ENCODE measurements around the gene C1S. TPM values are rescaled to one million over a fixed set of nuclear protein-coding genes. Genes with fewer than 3 reads are reported as not detected.

The C1S gene
- 1.1 and 11.6 TPM in 2 replicates for total RNA-seq

GRCh38 chr12:7060353-7060954 is at the start of gene C1S:
Gene C1S (plus strand): TSS chr12:7060718. CDS start chr12:7061913, 1,195 bp downstream.

GRCh38 chr12:7018350-7019042 is 42.0 kb upstream of the C1S start, which contains the start of gene LPCAT3:
Gene LPCAT3 (minus strand): TSS chr12:7018476. CDS start chr12:7018424, 52 bp downstream.

GRCh38 chr12:7092229-7092985 is 31.9 kb downstream of the C1S start, which contains the start of gene C1R:
Gene C1R (minus strand): TSS chr12:7092445. CDS start chr12:7092388, 57 bp downstream.

DNA sequence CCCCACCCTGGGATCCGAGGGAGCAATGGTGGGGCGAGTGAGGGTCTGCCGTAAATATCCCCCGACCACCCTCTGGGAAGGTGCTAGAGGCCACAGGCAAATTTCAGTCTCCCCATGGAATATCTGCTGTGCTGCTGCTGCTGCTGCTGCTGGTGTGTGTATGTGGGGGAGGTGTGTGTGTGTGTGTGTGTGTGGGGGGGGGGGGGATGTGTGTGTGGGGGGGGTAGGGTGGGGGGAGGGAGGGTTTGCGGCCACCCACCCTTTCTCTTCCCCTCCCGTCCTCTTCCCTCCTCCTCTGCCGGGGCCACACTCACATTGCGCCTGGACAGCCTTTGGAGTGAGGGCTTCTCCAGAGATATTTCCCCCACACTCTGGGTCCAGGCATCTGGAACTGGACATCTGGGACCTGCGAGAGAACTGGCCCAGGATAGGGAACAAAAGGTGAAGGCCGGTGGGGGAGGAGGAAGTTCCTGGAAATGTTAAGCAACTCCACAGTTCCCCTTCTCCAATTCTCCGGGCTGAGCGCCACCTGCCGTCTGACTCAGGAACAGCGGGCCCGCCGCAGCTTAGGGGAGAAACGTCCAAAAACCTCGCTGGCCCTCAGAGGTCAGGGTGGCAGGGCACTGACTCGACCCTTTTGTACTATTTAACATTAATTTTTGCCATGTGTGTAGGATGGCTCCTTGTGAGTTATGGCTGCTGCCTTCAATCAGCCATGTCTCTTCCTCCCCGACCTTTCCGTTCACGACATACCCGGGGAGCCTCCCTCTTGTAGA is 48.5 kb downstream of the C1S start, which contains the start of gene C1RL:
C1RL (minus strand) TSS at position 419 of the 776 bp plus-strand sequence; CDS start at position 385, 34 bp downstream.

Other genes starting within 250 kb of the C1S start
- gene GPR162, start 238.9 kb upstream of the C1S start, total RNA-seq, result 0.72 TPM in 1 of 2 replicates, not detected in the other
- 22.2 and 39.3 TPM in 2 replicates for gene P3H3, start 232.3 kb upstream of the C1S start, total RNA-seq
- gene GNB3, start 219.8 kb upstream of the C1S start, total RNA-seq, result 0.24 TPM in 1 of 2 replicates, not detected in the other
- under 0.01 and 2.4 TPM in 2 replicates for gene CDCA3, start 209.4 kb upstream of the C1S start, total RNA-seq
- gene USP5, start 208.6 kb upstream of the C1S start, total RNA-seq, result 61.2 and 83.4 TPM in 2 replicates
- 1,092 and 1,488 TPM in 2 replicates for gene TPI1, start 193.2 kb upstream of the C1S start, total RNA-seq
- gene SPSB2, start 187.4 kb upstream of the C1S start, total RNA-seq, result 7.2 and 7.7 TPM in 2 replicates
- gene LRRC23, start 155.9 kb upstream of the C1S start, total RNA-seq, result 11.3 and 11.7 TPM in 2 replicates
- 6.6 and 31.1 TPM in 2 replicates for gene ENO2, start 146.1 kb upstream of the C1S start, total RNA-seq
- gene ATN1, start 132.8 kb upstream of the C1S start, total RNA-seq, result 6.3 and 12.8 TPM in 2 replicates
- not detected in 2 replicates for gene RNU7-1, start 116.9 kb upstream of the C1S start, total RNA-seq
- 86.0 and 133 TPM in 2 replicates for gene C12orf57, start 116.7 kb upstream of the C1S start, total RNA-seq
- gene PTPN6, start 109.4 kb upstream of the C1S start, total RNA-seq, result 8.9 and 13.0 TPM in 2 replicates
- 218 and 285 TPM in 2 replicates for gene PHB2, start 90.1 kb upstream of the C1S start, total RNA-seq
- gene EMG1, start 89.8 kb upstream of the C1S start, total RNA-seq, result 68.8 and 101 TPM in 2 replicates
- gene LPCAT3, start 42.2 kb upstream of the C1S start, total RNA-seq, result 5.5 and 6.2 TPM in 2 replicates
- gene C1R, start 31.7 kb downstream of the C1S start, total RNA-seq, result 1.1 and 8.0 TPM in 2 replicates
- gene C1RL, start 48.5 kb downstream of the C1S start, total RNA-seq, result 16.4 and 18.3 TPM in 2 replicates
- not detected in 2 replicates for gene RBP5, start 68.2 kb downstream of the C1S start, total RNA-seq
- 8.7 and 17.4 TPM in 2 replicates for gene CLSTN3, start 69.7 kb downstream of the C1S start, total RNA-seq
- 30.7 and 31.6 TPM in 2 replicates for gene PEX5, start 129.0 kb downstream of the C1S start, total RNA-seq
- not detected in 2 replicates for gene ACSM4, start 243.4 kb downstream of the C1S start, total RNA-seq

Data from tracheal epithelial cell (primary cell).